SKM-1 treated with dmso at 0.1 percent for 144 hours (cell line): ENCODE measurements around the gene CD55.

ENCODE experiments used
- DNase-seq: peaks from one replicate; lab custom pipeline; 2025; ENCODE audit not compliant: unreplicated experiment; lab: John Stamatoyannopoulos, UW

Gene CD55

GRCh38 chr1:207355513-207356295 lies 34.2 kb downstream of the CD55 start:
- no peak for DNase-seq

- DNase-seq, result no peak
Measured at GRCh38 chr1:207361029-207361428, 39.6 kb downstream of the CD55 start.

GRCh38 chr1:207361889-207362288 lies 40.4 kb downstream of the CD55 start:
- no peak for DNase-seq

GRCh38 chr1:207362962-207363860 lies 41.7 kb downstream of the CD55 start:
- DNase-seq, result peak; percentile 8

GRCh38 chr1:207363871-207364270 lies 42.4 kb downstream of the CD55 start:
- no peak for DNase-seq

- DNase-seq, result no peak
Measured at GRCh38 chr1:207364614-207365013, 43.1 kb downstream of the CD55 start.

- DNase-seq, result no peak
Measured at GRCh38 chr1:207365063-207365462, 43.6 kb downstream of the CD55 start.

- DNase-seq, result no peak
Measured at GRCh38 chr1:207366022-207366421, 44.5 kb downstream of the CD55 start.

- DNase-seq, result no peak
Measured at GRCh38 chr1:207388721-207389120, 67.2 kb downstream of the CD55 start.

GRCh38 chr1:207389728-207390464 lies 68.4 kb downstream of the CD55 start:
- DNase-seq, result no peak

- DNase-seq, result no peak
Measured at GRCh38 chr1:207393610-207394009, 72.1 kb downstream of the CD55 start.

GRCh38 chr1:207396168-207396746 lies 74.8 kb downstream of the CD55 start:
- DNase-seq, result no peak

- no peak for DNase-seq
Measured at GRCh38 chr1:207397525-207397926, 76.0 kb downstream of the CD55 start.

GRCh38 chr1:207398986-207399385 lies 77.5 kb downstream of the CD55 start:
- DNase-seq, result no peak

GRCh38 chr1:207401578-207401977 lies 80.1 kb downstream of the CD55 start:
- no peak for DNase-seq

GRCh38 chr1:207402744-207403143 lies 81.3 kb downstream of the CD55 start:
- DNase-seq, result no peak

GRCh38 chr1:207404849-207405525 lies 83.5 kb downstream of the CD55 start:
- DNase-seq, result peak; percentile 85

- no peak for DNase-seq
Measured at GRCh38 chr1:207405814-207406213, 84.3 kb downstream of the CD55 start.

- DNase-seq, result peak; percentile 84
Measured at GRCh38 chr1:207407655-207408260, 86.3 kb downstream of the CD55 start.
